HepG2 (cell line): Measurements from ENCODE around the gene LIPT1. TPM values are rescaled to one million over a fixed set of nuclear protein-coding genes. Genes with fewer than 3 reads are reported as not detected.

ENCODE experiments used
- ARHGAP35 ChIP-seq: sonication (generic); formaldehyde crosslinking; IDR thresholded peaks from 2 replicates; pipeline ENCODE4 v1.9.0; 2022; ENCODE audit warnings: mild to moderate bottlenecking, inconsistent platforms, moderate library complexity, missing genetic modification reagents, borderline replicate concordance
- CCAR2 ChIP-seq: fragments of 200-400 bp; formaldehyde crosslinking; optimal IDR thresholded peaks from 2 replicates; pipeline ENCODE3; 2018; ENCODE audit warnings: low read depth, mild to moderate bottlenecking, low read length, moderate library complexity
- ETV5 ChIP-seq: IDR thresholded peaks from 2 replicates; pipeline ENCODE4 v1.6.1; 2018; ENCODE audit warnings: missing biosample characterization, missing genetic modification reagents, inconsistent platforms, borderline replicate concordance
- HBP1 ChIP-seq: IDR thresholded peaks from 2 replicates; pipeline ENCODE4 v1.6.1; 2016; ENCODE audit warnings: low read depth, control low read depth
- IRF2 ChIP-seq: IDR thresholded peaks from 2 replicates; pipeline ENCODE4 v1.6.1; 2018; ENCODE audit warnings: missing genetic modification reagents, missing compliant biosample characterization
- MTA1 ChIP-seq: sonication (generic); formaldehyde crosslinking; IDR thresholded peaks from 2 replicates; pipeline ENCODE4 v1.4.0; 2020; ENCODE audit warnings: missing genetic modification reagents, mild to moderate bottlenecking, borderline replicate concordance
- NKX3-1 ChIP-seq: sonication (generic); formaldehyde crosslinking; IDR thresholded peaks from 2 replicates; pipeline ENCODE4 v1.5.0; 2020; ENCODE audit warnings: missing genetic modification reagents
- PHF21A ChIP-seq: sonication (generic); formaldehyde crosslinking; IDR thresholded peaks from 2 replicates; pipeline ENCODE4 v1.5.0; 2020; ENCODE audit warnings: mild to moderate bottlenecking, missing genetic modification reagents
- PRPF4 ChIP-seq: fragments of 200-400 bp; formaldehyde crosslinking; IDR thresholded peaks from 2 replicates; pipeline ENCODE4 v1.6.1; 2016; ENCODE audit warnings: low read length, low read depth; ENCODE audit not compliant: poor library complexity, severe bottlenecking
- RCOR2 ChIP-seq: IDR thresholded peaks from 2 replicates; pipeline ENCODE4 v1.6.1; 2016; ENCODE audit warnings: missing biosample characterization, missing genetic modification reagents
- SIN3B ChIP-seq: fragments of 150-350 bp; IDR thresholded peaks from 2 replicates; pipeline ENCODE4 v1.6.1; 2014; ENCODE audit warnings: low read length
- SPEN ChIP-seq: sonication (generic); formaldehyde crosslinking; IDR thresholded peaks from 2 replicates; pipeline ENCODE4 v1.5.1; 2020; ENCODE audit warnings: low read depth, mild to moderate bottlenecking, missing genetic modification reagents
- ZNF264 ChIP-seq: sonication (generic); formaldehyde crosslinking; IDR thresholded peaks from 2 replicates; pipeline ENCODE4 v1.4.0; 2020; ENCODE audit warnings: missing genetic modification reagents
- ZNF639 ChIP-seq: conservative IDR thresholded peaks from 2 replicates; pipeline ENCODE4 v1.6.1; 2018; ENCODE audit warnings: missing genetic modification reagents
- polyA plus RNA-seq, 8 experiments: library from polyadenylated mRNA; depleted of rRNA in 3 of 8; stranded (reverse) in 7 of 8; unstranded in 1 of 8; fragments of >200 nt; fragmentation: Illumina TruSeq in 4 of 8; extraction: Trizol in 4 of 8; gene quantifications; 2 replicates each; pipeline versions ENCODE4 v1.2.1 to v1.2.3, GENCODE V29; 2011 to 2016; ENCODE audit warnings: low read depth in 4 of 8, missing spikeins in 1 of 8, mixed read lengths in 1 of 8; ENCODE audit not compliant: insufficient read depth in 1 of 8
- total RNA-seq, 5 experiments: library from RNA; depleted of rRNA; stranded (reverse); fragments of >200 nt; fragmentation: Illumina TruSeq; extraction: Trizol; gene quantifications; 2 replicates each; pipeline ENCODE4 v1.2.3, GENCODE V29; 2016; ENCODE audit warnings: low read depth in 1 of 5
- TF ChIP-seq, protein P1 (sequence below): sonication (generic); formaldehyde crosslinking; IDR thresholded peaks from 2 replicates; pipeline ENCODE4 v1.8.1; 2023; ENCODE audit warnings: mild to moderate bottlenecking, missing genetic modification reagents, borderline replicate concordance
- TF ChIP-seq, protein P2 (sequence below): IDR thresholded peaks from 2 replicates; pipeline ENCODE4 v1.6.1; 2018; ENCODE audit warnings: missing genetic modification reagents
- TF ChIP-seq, protein P3 (sequence below): sonication (generic); formaldehyde crosslinking; IDR thresholded peaks from 2 replicates; pipeline ENCODE4 v1.5.0; 2020; ENCODE audit warnings: missing genetic modification reagents
- TF ChIP-seq, protein P4 (sequence below): sonication (generic); formaldehyde crosslinking; IDR thresholded peaks from 2 replicates; pipeline ENCODE4 v1.5.1; 2020; ENCODE audit warnings: mild to moderate bottlenecking, missing genetic modification reagents, borderline replicate concordance
- TF ChIP-seq, protein P5 (sequence below): sonication (generic); formaldehyde crosslinking; conservative IDR thresholded peaks from 2 replicates; pipeline ENCODE4 v1.4.0; 2020; ENCODE audit warnings: missing genetic modification reagents

The LIPT1 gene
- total and polyA plus RNA-seq, 2 of the 13 experiments (the other 11 are each of a cell fraction or from before 2014, with no cell fraction given), result 8.0 to 9.6 TPM

- TF ChIP-seq HBP1 (CRISPR knock-in tag) (peak; percentile 98), ZNF639 (CRISPR knock-in tag) (peak; percentile 97), CCAR2 (peak; percentile 94), NKX3-1 (CRISPR knock-in tag) (peak; percentile 96; the same call in 1 of the 2 replicates), PRPF4 (no peak), MTA1 (CRISPR knock-in tag) (0 out of 2 replicates have a peak, but pooled peaks have one; percentile 62), ZNF264 (CRISPR knock-in tag) (peak; percentile 73; the same call in 1 of the 2 replicates), RCOR2 (CRISPR knock-in tag) (peak; percentile 31; the same call in 1 of the 2 replicates), IRF2 (CRISPR knock-in tag) (peak; percentile 98), PHF21A (CRISPR knock-in tag) (peak; percentile 98), SIN3B (peak; percentile 91; the same call in 1 of the 2 replicates), ARHGAP35 (CRISPR knock-in tag) (peak; percentile 86; the same call in 1 of the 2 replicates), SPEN (CRISPR knock-in tag) (peak; percentile 97), ETV5 (CRISPR knock-in tag) (peak; percentile 91)
- TF ChIP-seq, protein P1, sequence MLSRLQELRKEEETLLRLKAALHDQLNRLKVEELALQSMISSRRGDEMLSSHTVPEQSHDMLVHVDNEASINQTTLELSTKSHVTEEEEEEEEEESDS, result 0 out of 2 replicates have a peak, but pooled peaks have one; percentile 95
- TF ChIP-seq, protein P2, sequence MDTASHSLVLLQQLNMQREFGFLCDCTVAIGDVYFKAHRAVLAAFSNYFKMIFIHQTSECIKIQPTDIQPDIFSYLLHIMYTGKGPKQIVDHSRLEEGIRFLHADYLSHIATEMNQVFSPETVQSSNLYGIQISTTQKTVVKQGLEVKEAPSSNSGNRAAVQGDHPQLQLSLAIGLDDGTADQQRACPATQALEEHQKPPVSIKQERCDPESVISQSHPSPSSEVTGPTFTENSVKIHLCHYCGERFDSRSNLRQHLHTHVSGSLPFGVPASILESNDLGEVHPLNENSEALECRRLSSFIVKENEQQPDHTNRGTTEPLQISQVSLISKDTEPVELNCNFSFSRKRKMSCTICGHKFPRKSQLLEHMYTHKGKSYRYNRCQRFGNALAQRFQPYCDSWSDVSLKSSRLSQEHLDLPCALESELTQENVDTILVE (CRISPR knock-in tag), result peak; percentile 97
- TF ChIP-seq, protein P3, sequence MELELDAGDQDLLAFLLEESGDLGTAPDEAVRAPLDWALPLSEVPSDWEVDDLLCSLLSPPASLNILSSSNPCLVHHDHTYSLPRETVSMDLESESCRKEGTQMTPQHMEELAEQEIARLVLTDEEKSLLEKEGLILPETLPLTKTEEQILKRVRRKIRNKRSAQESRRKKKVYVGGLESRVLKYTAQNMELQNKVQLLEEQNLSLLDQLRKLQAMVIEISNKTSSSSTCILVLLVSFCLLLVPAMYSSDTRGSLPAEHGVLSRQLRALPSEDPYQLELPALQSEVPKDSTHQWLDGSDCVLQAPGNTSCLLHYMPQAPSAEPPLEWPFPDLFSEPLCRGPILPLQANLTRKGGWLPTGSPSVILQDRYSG, result peak; percentile 17; the same call in 1 of the 2 replicates
- TF ChIP-seq, protein P4, sequence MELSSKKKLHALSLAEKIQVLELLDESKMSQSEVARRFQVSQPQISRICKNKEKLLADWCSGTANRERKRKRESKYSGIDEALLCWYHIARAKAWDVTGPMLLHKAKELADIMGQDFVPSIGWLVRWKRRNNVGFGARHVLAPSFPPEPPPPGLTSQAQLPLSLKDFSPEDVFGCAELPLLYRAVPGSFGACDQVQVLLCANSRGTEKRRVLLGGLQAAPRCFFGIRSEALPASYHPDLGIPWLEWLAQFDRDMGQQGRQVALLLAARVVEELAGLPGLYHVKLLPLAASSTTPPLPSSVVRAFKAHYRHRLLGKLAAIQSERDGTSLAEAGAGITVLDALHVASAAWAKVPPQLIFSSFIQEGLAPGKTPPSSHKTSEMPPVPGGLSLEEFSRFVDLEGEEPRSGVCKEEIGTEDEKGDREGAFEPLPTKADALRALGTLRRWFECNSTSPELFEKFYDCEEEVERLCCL (CRISPR knock-in tag), result no peak
- TF ChIP-seq, protein P5, sequence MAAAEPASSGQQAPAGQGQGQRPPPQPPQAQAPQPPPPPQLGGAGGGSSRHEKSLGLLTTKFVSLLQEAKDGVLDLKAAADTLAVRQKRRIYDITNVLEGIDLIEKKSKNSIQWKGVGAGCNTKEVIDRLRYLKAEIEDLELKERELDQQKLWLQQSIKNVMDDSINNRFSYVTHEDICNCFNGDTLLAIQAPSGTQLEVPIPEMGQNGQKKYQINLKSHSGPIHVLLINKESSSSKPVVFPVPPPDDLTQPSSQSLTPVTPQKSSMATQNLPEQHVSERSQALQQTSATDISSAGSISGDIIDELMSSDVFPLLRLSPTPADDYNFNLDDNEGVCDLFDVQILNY (CRISPR knock-in tag), result no peak; the same call in 1 of the 2 replicates
These were observed 26.2 kb downstream of the LIPT1 start, which contains the start of the genes MITD1 and MRPL30 (continued) for GRCh38 chr2:99180755-99181623.
